Prostate gland (tissue), 2 donors: ENCODE results near the gene VTI1B. TPM values are rescaled to one million over a fixed set of nuclear protein-coding genes. Genes with fewer than 3 reads are reported as not detected.

Experiments
- DNase-seq: peaks from one replicate; pipeline ENCODE4 v3.0.0-alpha.2; 2019; ENCODE audit warnings: low spot score
- H3K27ac ChIP-seq, 2 donors: fragments of 200-600 bp; sonication (generic); 2 replicates each; pipeline ENCODE4 v1.5.1; 2017 to 2019
- H3K27me3 ChIP-seq: fragments of 200-600 bp; sonication (generic); replicated peaks from 2 replicates; pipeline ENCODE4 v1.5.1; 2019; ENCODE audit not compliant: insufficient read depth
- H3K36me3 ChIP-seq, 2 donors: fragments of 200-600 bp; sonication (generic); 1 replicate in 1 of 2; 2 replicates in 1 of 2; pipeline versions ENCODE4 v1.5.1 to v1.8.1; 2017 to 2019
- H3K4me1 ChIP-seq: fragments of 200-600 bp; sonication (generic); replicated peaks from 2 replicates; pipeline ENCODE4 v1.5.1; 2019
- H3K4me3 ChIP-seq, 2 donors: fragments of 200-600 bp; sonication (generic); 2 replicates each; pipeline ENCODE4 v1.5.1; 2017 to 2019
- H3K9me3 ChIP-seq: fragments of 200-600 bp; sonication (generic); 2 replicates; pipeline ENCODE4 v1.5.1; 2017
- CTCF ChIP-seq, 4 experiments: fragments of 200-600 bp in 2 of 4; fragments of 450-650 bp in 2 of 4; sonication (generic) in 2 of 4; IDR thresholded peaks; 1 replicate in 3 of 4; 2 replicates in 1 of 4; pipeline ENCODE4 v1.5.1; 2016 to 2019; ENCODE audit warnings: antibody characterized with exemption in 4 of 4, mild to moderate bottlenecking in 2 of 4, moderate library complexity in 2 of 4
- POLR2A ChIP-seq: fragments of 450-650 bp; IDR thresholded peaks from one replicate; pipeline ENCODE4 v1.6.1; 2016; ENCODE audit warnings: antibody characterized with exemption, mild to moderate bottlenecking
- POLR2AphosphoS5 ChIP-seq: sonication (generic); formaldehyde crosslinking; IDR thresholded peaks from one replicate; pipeline ENCODE4 v1.6.1; 2017; ENCODE audit warnings: antibody characterized with exemption
- WGBS: methylation state at CpG from one replicate; pipeline ENCODE4 v1.1.5; 2018; 5-methylcytosine and 5-hydroxymethylcytosine counted together
- intact Hi-C: fragments of 100-400 bp; cut with DNase I; formaldehyde crosslinking; loops from one replicate; pipeline ENCODE4 v1.14.2; 2022
- total RNA-seq, 2 donors: library from RNA; depleted of rRNA; stranded (reverse); fragments of >200 nt; gene quantifications; one replicate each; pipeline ENCODE4 v1.1.0, GENCODE V29; 2016

The VTI1B gene
- total RNA-seq, 2 donors from 2014 or later: 52.0 to 52.6 TPM

- TF ChIP-seq POLR2A: no peak
- TF ChIP-seq CTCF (IDR thresholded peaks at IDR 0.05): peak; percentile 15 to 83 (median 67)
- TF ChIP-seq POLR2AphosphoS5: peak; percentile 35
- Histone ChIP-seq H3K36me3 (no peaks in the 10 kb centered on the region), H3K27me3 (no peaks in the 10 kb centered on the region), H3K4me1 (peaks cover 4% of the 10 kb centered on the region), H3K4me3 (no peak overlapping the region), H3K9me3 (no peaks in the 10 kb centered on the region), H3K27ac (peak overlapping the region; percentile 2 to 10)
- intact Hi-C loops: loop anchor here (2.0 kb wide), 1 partner anchor 50 kb away; no protein-coding TSS in a partner anchor
- DNase-seq: peak; percentile 34
- 20% methylated on average over 1 of the region's 1 CpG for WGBS
These were observed 7.5 kb downstream of the VTI1B start for GRCh38 chr14:67666750-67667449.

- Histone ChIP-seq H3K27me3 (no peaks in the 10 kb centered on the region), H3K9me3 (no peaks in the 10 kb centered on the region), H3K4me1 (peaks cover 4% of the 10 kb centered on the region), H3K4me3 (no peak overlapping the region), H3K27ac (no peak overlapping the region), H3K36me3 (no peaks in the 10 kb centered on the region)
- 81% methylated on average over 2 of the region's 2 CpGs for WGBS
- no peak for TF ChIP-seq POLR2A
- TF ChIP-seq CTCF (IDR thresholded peaks at IDR 0.05): no peak
- no peak for TF ChIP-seq POLR2AphosphoS5
- intact Hi-C loops: loop anchor here (2.0 kb wide), 1 partner anchor 49 kb away; no protein-coding TSS in a partner anchor
- no peak for DNase-seq
These were observed 8.6 kb downstream of the VTI1B start for GRCh38 chr14:67665868-67666267.

GRCh38 chr14:67663633-67664032 is 10.8 kb downstream of the VTI1B start:
- H3K36me3 ChIP-seq: peaks cover 0 to 3% of the 10 kb centered on the region in 2 donors
- H3K9me3 ChIP-seq: no peaks in the 10 kb centered on the region
- no peak overlapping the region for H3K4me3 ChIP-seq
- H3K4me1 ChIP-seq: no peaks in the 10 kb centered on the region
- WGBS: 83% methylated on average over 4 of the region's 4 CpGs
- H3K27me3 ChIP-seq: no peaks in the 10 kb centered on the region
- TF ChIP-seq POLR2A (no peak), CTCF (IDR thresholded peaks at IDR 0.05) (no peak), POLR2AphosphoS5 (no peak)
- DNase-seq: no peak
- no peak overlapping the region for H3K27ac ChIP-seq
- intact Hi-C loops: no loop called here

GRCh38 chr14:67653651-67654280 is 20.7 kb downstream of the VTI1B start:
- intact Hi-C loops: no loop called here
- no peaks in the 10 kb centered on the region for H3K27me3 ChIP-seq
- H3K9me3 ChIP-seq: no peaks in the 10 kb centered on the region
- peaks cover 0 to 21% of the 10 kb centered on the region in 2 donors for H3K36me3 ChIP-seq
- no peak overlapping the region for H3K27ac ChIP-seq
- no peaks in the 10 kb centered on the region for H3K4me1 ChIP-seq
- WGBS: 85% methylated on average over 6 of the region's 6 CpGs
- no peak for DNase-seq
- TF ChIP-seq CTCF (IDR thresholded peaks at IDR 0.05): no peak
- no peak overlapping the region for H3K4me3 ChIP-seq

- no peaks in the 10 kb centered on the region for H3K9me3 ChIP-seq
- no peak overlapping the region for H3K4me3 ChIP-seq
- intact Hi-C loops: no loop called here
- no peak for DNase-seq
- WGBS: 84% methylated on average over 1 of the region's 1 CpG
- H3K4me1 ChIP-seq: no peaks in the 10 kb centered on the region
- H3K27me3 ChIP-seq: no peaks in the 10 kb centered on the region
- TF ChIP-seq POLR2A (no peak), CTCF (IDR thresholded peaks at IDR 0.05) (no peak), POLR2AphosphoS5 (no peak)
- H3K36me3 ChIP-seq: peaks cover 0 to 23% of the 10 kb centered on the region in 2 donors
- H3K27ac ChIP-seq: no peak overlapping the region
These were observed 22.2 kb downstream of the VTI1B start for GRCh38 chr14:67652189-67652588.
